ENCODE data around the gene MLC1. TPM values are rescaled to one million over a fixed set of nuclear protein-coding genes. Genes with fewer than 3 reads are reported as not detected.

MLC1 gene
- total RNA-seq, 2 experiments from 2014 or later: 1.5 to 2.1 TPM

- peak overlapping the region; percentile 18 for H3K4me3 Mint-ChIP-seq
- DNase-seq: no peak
- H3K4me1 Mint-ChIP-seq: no peaks in the 10 kb centered on the region
- H3K36me3 Mint-ChIP-seq: no peaks in the 10 kb centered on the region
- no peak overlapping the region for H3K27ac Mint-ChIP-seq
- H3K9me3 Mint-ChIP-seq: no peaks in the 10 kb centered on the region
- peaks cover 55% of the 10 kb centered on the region for H3K27me3 Mint-ChIP-seq
Observed at GRCh38 chr22:50058906-50059880, 26.0 kb downstream of the MLC1 start.

GRCh38 chr22:50058061-50058905 lies 26.9 kb downstream of the MLC1 start, which contains the start of gene TTLL8:
TSS of gene TTLL8 (minus strand) at chr22:50058298.
- peaks cover under 1% of the 10 kb centered on the region for H3K9me3 Mint-ChIP-seq
- H3K27ac Mint-ChIP-seq: no peak within 1 kb of the TSS
- no peak for DNase-seq
- H3K4me3 Mint-ChIP-seq: peak within 1 kb of the TSS; percentile 18
- H3K4me1 Mint-ChIP-seq: no peaks in the 10 kb centered on the region
- H3K27me3 Mint-ChIP-seq: peaks cover 62% of the 10 kb centered on the region
- peaks cover 1% of the 10 kb centered on the region for H3K36me3 Mint-ChIP-seq

- Mint-ChIP-seq H3K4me1 (no peaks in the 10 kb centered on the region), H3K9me3 (peaks cover 4% of the 10 kb centered on the region), H3K4me3 (no peak overlapping the region), H3K27ac (no peak overlapping the region), H3K27me3 (peaks cover 62% of the 10 kb centered on the region), H3K36me3 (peaks cover 1% of the 10 kb centered on the region)
- DNase-seq: no peak
Observed at GRCh38 chr22:50057278-50058060, 27.8 kb downstream of the MLC1 start.

- H3K9me3 Mint-ChIP-seq: peaks cover 4% of the 10 kb centered on the region
- no peak for DNase-seq
- H3K27ac Mint-ChIP-seq: no peak overlapping the region
- H3K4me1 Mint-ChIP-seq: no peaks in the 10 kb centered on the region
- H3K27me3 Mint-ChIP-seq: peaks cover 65% of the 10 kb centered on the region
- peaks cover 1% of the 10 kb centered on the region for H3K36me3 Mint-ChIP-seq
- no peak overlapping the region for H3K4me3 Mint-ChIP-seq
Observed at GRCh38 chr22:50056214-50056972, 28.8 kb downstream of the MLC1 start.

- H3K27ac Mint-ChIP-seq: no peak overlapping the region
- H3K4me3 Mint-ChIP-seq: no peak overlapping the region
- H3K4me1 Mint-ChIP-seq: no peaks in the 10 kb centered on the region
- peaks cover 47% of the 10 kb centered on the region for H3K27me3 Mint-ChIP-seq
- H3K36me3 Mint-ChIP-seq: peaks cover 1% of the 10 kb centered on the region
- H3K9me3 Mint-ChIP-seq: peaks cover 4% of the 10 kb centered on the region
- DNase-seq: no peak
Observed at GRCh38 chr22:50053861-50054260, 31.4 kb downstream of the MLC1 start.

- DNase-seq: no peak
- H3K9me3 Mint-ChIP-seq: peaks cover 4% of the 10 kb centered on the region
- H3K27me3 Mint-ChIP-seq: peaks cover 34% of the 10 kb centered on the region
- no peaks in the 10 kb centered on the region for H3K4me1 Mint-ChIP-seq
- no peak overlapping the region for H3K4me3 Mint-ChIP-seq
- H3K27ac Mint-ChIP-seq: no peak overlapping the region
- H3K36me3 Mint-ChIP-seq: peaks cover 1% of the 10 kb centered on the region
Observed at GRCh38 chr22:50051930-50052329, 33.3 kb downstream of the MLC1 start.

- Mint-ChIP-seq H3K27ac (no peak overlapping the region), H3K27me3 (peaks cover 16% of the 10 kb centered on the region), H3K4me1 (peaks cover 4% of the 10 kb centered on the region), H3K36me3 (peaks cover 1% of the 10 kb centered on the region), H3K4me3 (no peak overlapping the region), H3K9me3 (peaks cover 4% of the 10 kb centered on the region)
- DNase-seq: no peak
Observed at GRCh38 chr22:50049299-50050195, 35.7 kb downstream of the MLC1 start.

- peaks cover 17% of the 10 kb centered on the region for H3K27me3 Mint-ChIP-seq
- no peak overlapping the region for H3K4me3 Mint-ChIP-seq
- H3K36me3 Mint-ChIP-seq: peaks cover under 1% of the 10 kb centered on the region
- DNase-seq: no peak
- peaks cover 4% of the 10 kb centered on the region for H3K9me3 Mint-ChIP-seq
- no peak overlapping the region for H3K27ac Mint-ChIP-seq
- peaks cover 6% of the 10 kb centered on the region for H3K4me1 Mint-ChIP-seq
Observed at GRCh38 chr22:50048836-50049235, 36.4 kb downstream of the MLC1 start.

- peaks cover 6% of the 10 kb centered on the region for H3K4me1 Mint-ChIP-seq
- H3K9me3 Mint-ChIP-seq: peaks cover 5% of the 10 kb centered on the region
- H3K27ac Mint-ChIP-seq: no peak overlapping the region
- no peaks in the 10 kb centered on the region for H3K36me3 Mint-ChIP-seq
- DNase-seq: no peak
- H3K27me3 Mint-ChIP-seq: peaks cover 19% of the 10 kb centered on the region
- no peak overlapping the region for H3K4me3 Mint-ChIP-seq
Observed at GRCh38 chr22:50048061-50048765, 37.0 kb downstream of the MLC1 start.

- Mint-ChIP-seq H3K36me3 (no peaks in the 10 kb centered on the region), H3K4me3 (no peak overlapping the region), H3K9me3 (peaks cover 2% of the 10 kb centered on the region), H3K27me3 (peaks cover 26% of the 10 kb centered on the region), H3K4me1 (peaks cover 6% of the 10 kb centered on the region), H3K27ac (no peak overlapping the region)
- no peak for DNase-seq
Observed at GRCh38 chr22:50047346-50047745, 37.9 kb downstream of the MLC1 start.

- Mint-ChIP-seq H3K27me3 (peaks cover 28% of the 10 kb centered on the region), H3K27ac (no peak overlapping the region), H3K4me3 (no peak overlapping the region), H3K9me3 (peaks cover 2% of the 10 kb centered on the region), H3K36me3 (no peaks in the 10 kb centered on the region), H3K4me1 (peaks cover 6% of the 10 kb centered on the region)
- no peak for DNase-seq
Observed at GRCh38 chr22:50046481-50047245, 38.6 kb downstream of the MLC1 start.

- Mint-ChIP-seq H3K27me3 (peaks cover 24% of the 10 kb centered on the region), H3K9me3 (peaks cover 2% of the 10 kb centered on the region), H3K4me1 (peaks cover 6% of the 10 kb centered on the region), H3K36me3 (no peaks in the 10 kb centered on the region), H3K27ac (no peak overlapping the region), H3K4me3 (no peak overlapping the region)
- DNase-seq: no peak
Observed at GRCh38 chr22:50046019-50046415, 39.2 kb downstream of the MLC1 start.

Measured in activated naive CD8-positive, alpha-beta T cell treated with anti-CD3 and anti-CD28 coated beads for 36 hours (primary cell).